Neural progenitor cell (in vitro differentiated cells): Measurements from ENCODE around the gene ARID5B. TPM values are rescaled to one million over a fixed set of nuclear protein-coding genes. Genes with fewer than 3 reads are reported as not detected.

ENCODE experiments used
- DNase-seq: peaks from one replicate; pipeline ENCODE4 v3.0.0-alpha.2; 2016; ENCODE audit warnings: low spot score
- H2AFZ ChIP-seq: fragments of 200-600 bp; sonication (generic); replicated peaks from 2 replicates; pipeline ENCODE4 v1.6.1; 2016; ENCODE audit warnings: antibody characterized with exemption
- H3F3A ChIP-seq: fragments of 200-600 bp; sonication (generic); 2 replicates; pipeline ENCODE4 v1.6.1; 2016; ENCODE audit warnings: antibody characterized with exemption, low read depth
- H3K27ac ChIP-seq: fragments of 200-600 bp; sonication (generic); 2 replicates; pipeline ENCODE4 v1.5.1; 2016; ENCODE audit warnings: mild to moderate bottlenecking
- H3K27me3 ChIP-seq: fragments of 200-600 bp; sonication (generic); 2 replicates; pipeline ENCODE4 v1.6.1; 2016; ENCODE audit warnings: mild to moderate bottlenecking, moderate library complexity
- H3K36me3 ChIP-seq: fragments of 200-600 bp; sonication (generic); 2 replicates; pipeline ENCODE4 v1.5.1; 2016
- H3K4me1 ChIP-seq: fragments of 200-600 bp; sonication (generic); 2 replicates; pipeline ENCODE4 v1.6.1; 2016; ENCODE audit warnings: mixed run types
- H3K4me2 ChIP-seq: fragments of 200-600 bp; sonication (generic); 2 replicates; pipeline ENCODE4 v1.6.1; 2016
- H3K4me3 ChIP-seq: fragments of 200-600 bp; sonication (generic); 2 replicates; pipeline ENCODE4 v1.5.1; 2016
- H3K79me2 ChIP-seq: fragments of 200-600 bp; sonication (generic); 2 replicates; pipeline ENCODE4 v1.6.1; 2016; ENCODE audit warnings: low read depth
- H3K9ac ChIP-seq: fragments of 200-600 bp; sonication (generic); 2 replicates; pipeline ENCODE4 v1.6.1; 2016
- H3K9me3 ChIP-seq: fragments of 200-600 bp; sonication (generic); 2 replicates; pipeline ENCODE4 v1.5.1; 2016; ENCODE audit warnings: low read depth
- H4K20me1 ChIP-seq: fragments of 200-600 bp; sonication (generic); 2 replicates; pipeline ENCODE4 v1.6.1; 2016; ENCODE audit warnings: low read depth
- H3K27ac Mint-ChIP-seq: 3 replicates; pipeline ENCODE4 v1.8.0; 2021; ENCODE audit warnings: mixed read lengths
- H3K27me3 Mint-ChIP-seq: 2 replicates; pipeline ENCODE4 v1.8.0; 2022; ENCODE audit warnings: low read depth, mild to moderate bottlenecking, inconsistent platforms, moderate library complexity, mixed read lengths; ENCODE audit not compliant: insufficient read depth
- H3K36me3 Mint-ChIP-seq: 3 replicates; pipeline ENCODE4 v1.8.0; 2021; ENCODE audit warnings: mixed read lengths
- H3K4me1 Mint-ChIP-seq: 3 replicates; pipeline ENCODE4 v1.8.0; 2021; ENCODE audit warnings: mixed read lengths
- H3K4me3 Mint-ChIP-seq: 3 replicates; pipeline ENCODE4 v1.8.0; 2021; ENCODE audit warnings: mild to moderate bottlenecking, moderate library complexity, mixed read lengths
- H3K9me3 Mint-ChIP-seq: 3 replicates; pipeline ENCODE4 v1.8.0; 2020; ENCODE audit warnings: mixed read lengths
- EZH2 ChIP-seq: fragments of 200-600 bp; sonication (generic); IDR thresholded peaks from 2 replicates; pipeline ENCODE4 v1.6.1; 2017; ENCODE audit warnings: antibody characterized with exemption, mild to moderate bottlenecking, moderate library complexity
- EZH2phosphoT487 ChIP-seq: fragments of 200-600 bp; sonication (generic); IDR thresholded peaks from 2 replicates; pipeline ENCODE4 v1.6.1; 2017; ENCODE audit warnings: antibody characterized with exemption
- total RNA-seq: library from RNA; depleted of rRNA; stranded (reverse); fragments of >200 nt; gene quantifications from 2 replicates; pipeline ENCODE4 v1.2.3, GENCODE V29; 2015; ENCODE audit warnings: low replicate concordance
- TF ChIP-seq, protein P1 (sequence below): fragments of 200-600 bp; sonication (generic); IDR thresholded peaks from 2 replicates; pipeline ENCODE4 v1.5.1; 2017; ENCODE audit warnings: antibody characterized with exemption, mild to moderate bottlenecking

ARID5B gene
- total RNA-seq, 1 donor from 2014 or later: 1.5 TPM

GRCh38 chr10:62106929-62107519, 205.5 kb downstream of the ARID5B start:
- Histone ChIP-seq H3K9me3 (no peaks in the 10 kb centered on the region), H3K36me3 (no peaks in the 10 kb centered on the region), H3K4me1 (no peaks in the 10 kb centered on the region), H3K27ac (no peak overlapping the region), H3F3A (no peaks in the 10 kb centered on the region), H3K4me2 (no peak overlapping the region), H3K4me3 (no peak overlapping the region), H2AFZ (no peak overlapping the region), H3K27me3 (no peaks in the 10 kb centered on the region), H4K20me1 (no peaks in the 10 kb centered on the region), H3K79me2 (no peaks in the 10 kb centered on the region), H3K9ac (no peak overlapping the region)
- no peak for DNase-seq
- TF ChIP-seq, protein P1, sequence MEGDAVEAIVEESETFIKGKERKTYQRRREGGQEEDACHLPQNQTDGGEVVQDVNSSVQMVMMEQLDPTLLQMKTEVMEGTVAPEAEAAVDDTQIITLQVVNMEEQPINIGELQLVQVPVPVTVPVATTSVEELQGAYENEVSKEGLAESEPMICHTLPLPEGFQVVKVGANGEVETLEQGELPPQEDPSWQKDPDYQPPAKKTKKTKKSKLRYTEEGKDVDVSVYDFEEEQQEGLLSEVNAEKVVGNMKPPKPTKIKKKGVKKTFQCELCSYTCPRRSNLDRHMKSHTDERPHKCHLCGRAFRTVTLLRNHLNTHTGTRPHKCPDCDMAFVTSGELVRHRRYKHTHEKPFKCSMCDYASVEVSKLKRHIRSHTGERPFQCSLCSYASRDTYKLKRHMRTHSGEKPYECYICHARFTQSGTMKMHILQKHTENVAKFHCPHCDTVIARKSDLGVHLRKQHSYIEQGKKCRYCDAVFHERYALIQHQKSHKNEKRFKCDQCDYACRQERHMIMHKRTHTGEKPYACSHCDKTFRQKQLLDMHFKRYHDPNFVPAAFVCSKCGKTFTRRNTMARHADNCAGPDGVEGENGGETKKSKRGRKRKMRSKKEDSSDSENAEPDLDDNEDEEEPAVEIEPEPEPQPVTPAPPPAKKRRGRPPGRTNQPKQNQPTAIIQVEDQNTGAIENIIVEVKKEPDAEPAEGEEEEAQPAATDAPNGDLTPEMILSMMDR: no peak
- TF ChIP-seq EZH2phosphoT487 (no peak), EZH2 (no peak)
- H3K9me3 Mint-ChIP-seq: no peaks in the 10 kb centered on the region
- no peaks in the 10 kb centered on the region for H3K4me1 Mint-ChIP-seq
- no peak overlapping the region for H3K4me3 Mint-ChIP-seq
- H3K36me3 Mint-ChIP-seq: no peaks in the 10 kb centered on the region
- H3K27me3 Mint-ChIP-seq: peaks cover 2% of the 10 kb centered on the region
- H3K27ac Mint-ChIP-seq: no peak overlapping the region

DNA sequence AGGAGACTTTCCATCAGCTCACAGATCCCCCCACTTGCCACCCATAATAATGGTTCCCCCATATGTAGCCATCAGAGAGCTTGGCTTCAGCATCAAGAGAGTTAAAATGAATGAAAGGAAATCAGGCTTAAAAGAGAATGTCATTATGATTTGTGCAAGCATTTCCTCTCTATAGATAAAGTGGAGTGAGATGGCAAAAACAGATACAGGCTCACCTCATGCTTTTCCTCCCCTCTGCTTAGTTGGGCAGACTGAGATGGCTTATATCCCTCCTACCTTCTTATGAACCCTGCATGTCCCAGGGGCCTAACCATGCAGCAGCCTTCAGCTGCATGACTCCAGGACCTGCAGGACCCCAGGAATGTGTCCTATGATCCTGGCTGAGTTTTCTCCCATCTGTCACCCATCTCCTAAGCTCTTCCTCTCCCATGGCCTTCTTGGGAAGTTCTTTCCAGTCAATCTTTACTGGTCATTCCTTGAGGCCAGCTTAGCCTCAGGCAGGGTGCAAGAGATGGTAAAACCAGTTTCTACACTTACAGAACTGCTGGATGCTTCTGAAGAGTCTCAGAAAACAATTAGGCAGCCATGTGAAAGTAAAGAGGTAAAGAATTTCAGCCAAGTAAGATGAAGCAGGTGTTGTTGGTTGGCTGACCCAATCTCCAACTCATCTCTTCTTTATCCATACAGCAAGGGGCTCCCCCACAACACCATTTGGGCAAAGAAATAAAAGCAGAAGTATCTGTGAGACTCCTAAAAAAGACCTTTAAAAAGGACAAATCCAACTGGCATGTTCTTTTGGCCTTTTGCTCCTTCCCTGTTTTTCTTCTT, 207.5 kb downstream of the ARID5B start:
- Mint-ChIP-seq H3K4me1 (no peaks in the 10 kb centered on the region), H3K27me3 (peaks cover 2% of the 10 kb centered on the region), H3K9me3 (no peaks in the 10 kb centered on the region), H3K27ac (no peak overlapping the region), H3K4me3 (no peak overlapping the region), H3K36me3 (no peaks in the 10 kb centered on the region)
- H3K4me1 ChIP-seq: no peaks in the 10 kb centered on the region
- H3K4me2 ChIP-seq: no peak overlapping the region
- TF ChIP-seq, protein P1: no peak
- TF ChIP-seq EZH2phosphoT487 (no peak), EZH2 (no peak)
- no peak for DNase-seq
- no peak overlapping the region for H3K4me3 ChIP-seq
- no peak overlapping the region for H2AFZ ChIP-seq
- no peaks in the 10 kb centered on the region for H3K27me3 ChIP-seq
- H3K9ac ChIP-seq: no peak overlapping the region
- no peaks in the 10 kb centered on the region for H3K79me2 ChIP-seq
- no peak overlapping the region for H3K27ac ChIP-seq
- H3K36me3 ChIP-seq: no peaks in the 10 kb centered on the region
- H4K20me1 ChIP-seq: no peaks in the 10 kb centered on the region
- no peaks in the 10 kb centered on the region for H3F3A ChIP-seq
- no peaks in the 10 kb centered on the region for H3K9me3 ChIP-seq

DNA sequence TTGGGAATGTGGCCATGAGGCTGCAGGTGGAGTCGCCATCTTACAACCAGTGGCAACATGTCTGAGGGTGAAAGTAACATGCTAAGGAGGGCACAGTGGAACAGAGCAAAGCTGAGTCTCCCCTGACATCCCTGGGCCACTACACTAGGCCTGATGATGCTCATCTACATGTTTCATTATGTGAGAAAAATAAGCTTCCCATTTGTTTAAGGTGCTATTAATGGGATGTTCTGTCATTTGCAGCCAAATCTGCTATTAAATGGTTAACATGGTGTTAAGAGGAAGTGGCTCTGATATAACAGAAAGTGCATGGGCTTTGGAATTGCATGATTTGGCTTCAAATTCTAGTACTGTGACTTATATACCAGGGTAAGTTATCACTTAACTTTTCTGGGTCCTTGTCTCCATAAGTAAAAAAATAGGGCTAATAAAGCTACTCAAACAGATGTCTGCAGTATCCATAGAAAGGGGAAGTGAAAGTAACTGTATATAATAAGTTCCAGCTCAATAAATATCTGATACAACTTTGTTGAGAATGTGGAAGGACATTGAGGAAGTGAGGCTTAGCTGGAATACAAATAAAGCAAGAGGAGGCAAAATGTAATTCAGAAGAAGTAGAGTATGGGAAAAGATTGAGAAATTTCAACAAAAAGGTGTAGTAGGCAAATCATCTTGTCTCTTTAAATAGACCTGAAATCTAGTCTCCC, 208.2 kb downstream of the ARID5B start:
- H4K20me1 ChIP-seq: no peaks in the 10 kb centered on the region
- Mint-ChIP-seq H3K36me3 (no peaks in the 10 kb centered on the region), H3K27me3 (peaks cover 2% of the 10 kb centered on the region), H3K4me1 (no peaks in the 10 kb centered on the region), H3K9me3 (no peaks in the 10 kb centered on the region), H3K4me3 (no peak overlapping the region), H3K27ac (no peak overlapping the region)
- H3K27ac ChIP-seq: no peak overlapping the region
- H3K36me3 ChIP-seq: no peaks in the 10 kb centered on the region
- no peaks in the 10 kb centered on the region for H3K4me1 ChIP-seq
- TF ChIP-seq, protein P1: no peak
- TF ChIP-seq EZH2: no peak
- no peak for TF ChIP-seq EZH2phosphoT487
- no peak for DNase-seq
- no peak overlapping the region for H3K4me3 ChIP-seq
- no peaks in the 10 kb centered on the region for H3F3A ChIP-seq
- H3K9me3 ChIP-seq: no peaks in the 10 kb centered on the region
- no peak overlapping the region for H3K9ac ChIP-seq
- no peaks in the 10 kb centered on the region for H3K79me2 ChIP-seq
- H3K27me3 ChIP-seq: no peaks in the 10 kb centered on the region
- H2AFZ ChIP-seq: no peak overlapping the region
- no peak overlapping the region for H3K4me2 ChIP-seq
